Loucy (cell line): ENCODE data around the gene TRMO.

Source experiments
- EZH2phosphoT487 ChIP-seq: fragments of 200-600 bp; IDR thresholded peaks from 2 replicates; pipeline ENCODE4 v1.6.1; 2018; ENCODE audit warnings: antibody characterized with exemption, mild to moderate bottlenecking, moderate library complexity, borderline replicate concordance
- TF ChIP-seq, protein P1 (sequence below): fragments of 200-600 bp; sonication (generic); conservative IDR thresholded peaks from 2 replicates; pipeline ENCODE4 v1.5.1; 2014; ENCODE audit warnings: mild to moderate bottlenecking, antibody characterized with exemption, low read length

GRCh38 chr9:97963232-97963631, 40.9 kb upstream of the TRMO start:
- TF ChIP-seq, protein P1, sequence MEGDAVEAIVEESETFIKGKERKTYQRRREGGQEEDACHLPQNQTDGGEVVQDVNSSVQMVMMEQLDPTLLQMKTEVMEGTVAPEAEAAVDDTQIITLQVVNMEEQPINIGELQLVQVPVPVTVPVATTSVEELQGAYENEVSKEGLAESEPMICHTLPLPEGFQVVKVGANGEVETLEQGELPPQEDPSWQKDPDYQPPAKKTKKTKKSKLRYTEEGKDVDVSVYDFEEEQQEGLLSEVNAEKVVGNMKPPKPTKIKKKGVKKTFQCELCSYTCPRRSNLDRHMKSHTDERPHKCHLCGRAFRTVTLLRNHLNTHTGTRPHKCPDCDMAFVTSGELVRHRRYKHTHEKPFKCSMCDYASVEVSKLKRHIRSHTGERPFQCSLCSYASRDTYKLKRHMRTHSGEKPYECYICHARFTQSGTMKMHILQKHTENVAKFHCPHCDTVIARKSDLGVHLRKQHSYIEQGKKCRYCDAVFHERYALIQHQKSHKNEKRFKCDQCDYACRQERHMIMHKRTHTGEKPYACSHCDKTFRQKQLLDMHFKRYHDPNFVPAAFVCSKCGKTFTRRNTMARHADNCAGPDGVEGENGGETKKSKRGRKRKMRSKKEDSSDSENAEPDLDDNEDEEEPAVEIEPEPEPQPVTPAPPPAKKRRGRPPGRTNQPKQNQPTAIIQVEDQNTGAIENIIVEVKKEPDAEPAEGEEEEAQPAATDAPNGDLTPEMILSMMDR, result no peak
- no peak for TF ChIP-seq EZH2phosphoT487
